ENCODE measurements around the gene HSD17B7. TPM values are rescaled to one million over a fixed set of nuclear protein-coding genes. Genes with fewer than 3 reads are reported as not detected.

The HSD17B7 gene
- total and polyA plus RNA-seq, 2 of the 8 experiments (the other 6 are each of a cell fraction or from before 2014, with no cell fraction given) = 31.0 to 37.8 TPM

DNA sequence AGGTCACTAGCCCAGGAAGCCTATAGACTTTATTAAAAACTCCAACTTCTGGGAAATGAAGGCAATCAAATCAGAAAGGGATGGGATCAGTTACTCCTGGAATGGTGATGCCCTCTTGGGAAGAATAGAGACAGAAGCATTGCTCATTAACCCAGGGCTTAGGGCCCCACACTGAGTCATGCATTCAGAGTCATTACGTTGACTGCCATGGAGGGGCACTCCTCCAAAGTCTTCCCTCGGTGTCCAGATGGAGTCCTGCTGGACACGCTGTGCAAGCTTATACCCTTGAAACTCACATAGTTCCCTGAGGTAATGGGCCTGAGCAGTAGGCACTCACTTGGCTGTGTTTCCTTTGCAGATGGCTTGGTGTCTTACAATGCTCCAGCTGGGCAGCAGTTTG lies 35.2 kb upstream of the HSD17B7 start:
- no peaks in the 10 kb centered on the region for H3K27me3 ChIP-seq (replicated peaks in 1 of 4; ENCODE audit: control insufficient read depth in 3 of 4, extremely low read depth in 1 of 4, insufficient read depth in 3 of 4, low read length in 3 of 4)
- CTCF ChIA-PET (ENCODE audit: partially characterized antibody) = interaction anchor here (1.0 to 2.0 kb wide), 2 partner anchors 12 to 184 kb away, joined by 3 to 4 read pairs; no protein-coding TSS in a partner anchor
- no peak overlapping the region for H2BK120ac ChIP-seq (replicated peaks; ENCODE audit: low read depth, low read length)
- no peak overlapping the region for H3K56ac ChIP-seq (replicated peaks; ENCODE audit: insufficient read length, low read depth, low read length)
- no peaks in the 10 kb centered on the region for H3K36me3 ChIP-seq (ENCODE audit: control insufficient read depth in 2 of 4, insufficient read depth in 4 of 4, low read length in 3 of 4)
- no peak overlapping the region for H3K27ac ChIP-seq (ENCODE audit: low read depth, low read length)
- no peak overlapping the region for H3K4me3 ChIP-seq (ENCODE audit: extremely low read depth in 1 of 4, insufficient read depth in 2 of 4, low read depth in 3 of 4, low read length in 4 of 4)
- no peak overlapping the region for H2AFZ ChIP-seq (ENCODE audit: low read length)
- H4K8ac ChIP-seq (ENCODE audit: extremely low read depth, insufficient read depth, low read length) = no peak overlapping the region
- no peak overlapping the region for H3K4me2 ChIP-seq (ENCODE audit: insufficient read depth in 1 of 2, low read depth in 2 of 2, low read length in 2 of 2)
- no peak overlapping the region for H2BK15ac ChIP-seq (ENCODE audit: low read length)
- no peak overlapping the region for H3K23ac ChIP-seq (ENCODE audit: insufficient read length)
- no peaks in the 10 kb centered on the region for H3K4me1 ChIP-seq (replicated peaks in 1 of 4; ENCODE audit: control insufficient read depth in 3 of 4, insufficient read depth in 4 of 4, low read length in 3 of 4)
- no peak for FAIRE-seq
- H2BK12ac ChIP-seq (ENCODE audit: low read depth, low read length) = no peak overlapping the region
- no peak overlapping the region for H2BK5ac ChIP-seq (ENCODE audit: low read depth, low read length)
- H4K5ac ChIP-seq (ENCODE audit: insufficient read length, low read depth, low read length) = no peak overlapping the region
- WGBS, 2 experiments (ENCODE audit: extremely low coverage in 1 of 2, insufficient coverage in 1 of 2, insufficient read length in 1 of 2, insufficient replicate concordance in 2 of 2, low coverage in 1 of 2, low lambda C conversion rate in 2 of 2, missing lambda C conversion rate in 1 of 2) = 96% methylated on average over 3 of the region's 3 CpGs; no CpG with 5 or more reads in 1 of the 2 experiments
- no peak overlapping the region for H3K14ac ChIP-seq (ENCODE audit: insufficient read length)
- POLR2A ChIA-PET (ENCODE audit: partially characterized antibody) = no interaction called here
- no peak for TF ChIP-seq JUND (IDR thresholded peaks at IDR 0.05; ENCODE audit: low read length)
- no peaks in the 10 kb centered on the region for H3K9me3 ChIP-seq (ENCODE audit: insufficient read depth in 2 of 2, low read depth in 1 of 2, low read length in 1 of 2)
- H3K23me2 ChIP-seq (ENCODE audit: low read depth, low read length) = no peaks in the 10 kb centered on the region
- no peak overlapping the region for H3K18ac ChIP-seq (ENCODE audit: extremely low read depth, low read length)
- no peak overlapping the region for H4K91ac ChIP-seq (replicated peaks; ENCODE audit: insufficient read length, low read length)
- H3K79me2 ChIP-seq (ENCODE audit: control insufficient read depth in 1 of 2, insufficient read depth in 2 of 2, low read length in 2 of 2) = no peaks in the 10 kb centered on the region
- no peak overlapping the region for H3K4ac ChIP-seq (replicated peaks; ENCODE audit: insufficient read length, low read depth, low read length)
- no peak for DNase-seq (ENCODE audit: low read depth in 1 of 2, low spot score in 2 of 2)
- H3K79me1 ChIP-seq (ENCODE audit: low read depth, low read length) = no peaks in the 10 kb centered on the region
- H4K20me1 ChIP-seq (replicated peaks in 1 of 2; ENCODE audit: control insufficient read depth in 1 of 2, insufficient read depth in 2 of 2, low read length in 2 of 2) = no peaks in the 10 kb centered on the region
- no peak overlapping the region for H3K9ac ChIP-seq (replicated peaks in 1 of 4; ENCODE audit: extremely low read depth in 1 of 4, low read depth in 3 of 4, low read length in 3 of 4)
- H2BK20ac ChIP-seq (ENCODE audit: low read length) = no peak overlapping the region
- H2AK5ac ChIP-seq (ENCODE audit: low read depth, low read length) = no peak overlapping the region
